Ascending aorta (tissue), 2 donors: ENCODE results near the gene LAMA4. TPM values are rescaled to one million over a fixed set of nuclear protein-coding genes. Genes with fewer than 3 reads are reported as not detected.

Experiments
- DNase-seq, 2 donors: peaks; one replicate each; pipeline ENCODE4 v3.0.0-alpha.2; 2019; ENCODE audit warnings: low spot score in 2 of 2
- H3K27ac ChIP-seq, 2 donors: fragments of 200-600 bp; sonication (generic); one replicate each; pipeline ENCODE4 v1.5.1; 2016 to 2017; ENCODE audit warnings: mild to moderate bottlenecking in 1 of 2
- H3K27me3 ChIP-seq: fragments of 200-600 bp; sonication (generic); one replicate; pipeline ENCODE4 v1.5.1; 2017
- H3K36me3 ChIP-seq, 2 donors: fragments of 200-600 bp; sonication (generic); one replicate each; pipeline ENCODE4 v1.5.1; 2016
- H3K4me1 ChIP-seq, 2 donors: fragments of 200-600 bp; sonication (generic); one replicate each; pipeline ENCODE4 v1.5.1; 2016 to 2017; ENCODE audit warnings: mild to moderate bottlenecking in 1 of 2
- H3K4me3 ChIP-seq, 2 donors: fragments of 200-600 bp; sonication (generic); one replicate each; pipeline ENCODE4 v1.5.1; 2016 to 2017; ENCODE audit warnings: mild to moderate bottlenecking in 1 of 2
- H3K9me3 ChIP-seq, 2 donors: fragments of 200-600 bp; sonication (generic); one replicate each; pipeline ENCODE4 v1.5.1; 2016
- intact Hi-C: fragments of 100-400 bp; cut with DNase I; formaldehyde crosslinking; loops from one replicate; pipeline ENCODE4 v1.15.1; 2023
- total RNA-seq: library from RNA; depleted of rRNA; stranded (reverse); fragments of >200 nt; gene quantifications from one replicate; pipeline ENCODE4 v1.1.0, GENCODE V29; 2016
- TF ChIP-seq, protein P1 (sequence below), 3 experiments: fragments of 200-600 bp in 2 of 3; fragments of 450-650 bp in 1 of 3; sonication (generic) in 2 of 3; IDR thresholded peaks; one replicate each; pipeline ENCODE4 v1.5.1; 2016 to 2019; ENCODE audit warnings: antibody characterized with exemption in 3 of 3, mild to moderate bottlenecking in 1 of 3, moderate library complexity in 1 of 3

The LAMA4 gene
- total RNA-seq, 1 donor from 2014 or later = 49.0 TPM

DNA sequence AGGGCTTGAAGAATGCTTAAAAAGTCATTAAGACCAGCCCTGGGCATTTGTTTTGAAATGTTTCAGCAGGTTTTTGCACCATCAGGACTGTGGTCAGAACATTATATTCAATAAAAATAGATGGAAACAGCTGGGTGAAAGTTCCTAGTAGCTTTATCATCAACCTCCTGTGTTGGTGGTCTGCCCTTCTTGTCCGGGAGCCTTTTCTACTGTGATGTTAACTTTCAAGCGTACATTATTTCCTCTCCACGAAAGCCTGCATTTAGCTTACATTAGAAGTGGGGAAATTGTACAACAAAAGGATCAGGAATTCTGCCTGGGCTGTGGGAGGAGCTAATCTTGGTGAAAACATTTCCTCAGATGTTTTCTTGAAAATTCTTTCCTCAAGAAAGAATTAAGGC, 71.1 kb downstream of the LAMA4 start:
- no peaks in the 10 kb centered on the region for H3K27me3 ChIP-seq
- no peak overlapping the region for H3K27ac ChIP-seq
- TF ChIP-seq, protein P1, sequence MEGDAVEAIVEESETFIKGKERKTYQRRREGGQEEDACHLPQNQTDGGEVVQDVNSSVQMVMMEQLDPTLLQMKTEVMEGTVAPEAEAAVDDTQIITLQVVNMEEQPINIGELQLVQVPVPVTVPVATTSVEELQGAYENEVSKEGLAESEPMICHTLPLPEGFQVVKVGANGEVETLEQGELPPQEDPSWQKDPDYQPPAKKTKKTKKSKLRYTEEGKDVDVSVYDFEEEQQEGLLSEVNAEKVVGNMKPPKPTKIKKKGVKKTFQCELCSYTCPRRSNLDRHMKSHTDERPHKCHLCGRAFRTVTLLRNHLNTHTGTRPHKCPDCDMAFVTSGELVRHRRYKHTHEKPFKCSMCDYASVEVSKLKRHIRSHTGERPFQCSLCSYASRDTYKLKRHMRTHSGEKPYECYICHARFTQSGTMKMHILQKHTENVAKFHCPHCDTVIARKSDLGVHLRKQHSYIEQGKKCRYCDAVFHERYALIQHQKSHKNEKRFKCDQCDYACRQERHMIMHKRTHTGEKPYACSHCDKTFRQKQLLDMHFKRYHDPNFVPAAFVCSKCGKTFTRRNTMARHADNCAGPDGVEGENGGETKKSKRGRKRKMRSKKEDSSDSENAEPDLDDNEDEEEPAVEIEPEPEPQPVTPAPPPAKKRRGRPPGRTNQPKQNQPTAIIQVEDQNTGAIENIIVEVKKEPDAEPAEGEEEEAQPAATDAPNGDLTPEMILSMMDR (IDR thresholded peaks at IDR 0.05) = no peak
- H3K9me3 ChIP-seq = no peaks in the 10 kb centered on the region
- no peaks in the 10 kb centered on the region for H3K36me3 ChIP-seq
- no peak overlapping the region for H3K4me3 ChIP-seq
- no peak for DNase-seq
- no peaks in the 10 kb centered on the region for H3K4me1 ChIP-seq
- intact Hi-C loops = loop anchor here (5.0 kb wide), 2 partner anchors 34 to 69 kb away; partner anchors contain the start of gene LAMA4

DNA sequence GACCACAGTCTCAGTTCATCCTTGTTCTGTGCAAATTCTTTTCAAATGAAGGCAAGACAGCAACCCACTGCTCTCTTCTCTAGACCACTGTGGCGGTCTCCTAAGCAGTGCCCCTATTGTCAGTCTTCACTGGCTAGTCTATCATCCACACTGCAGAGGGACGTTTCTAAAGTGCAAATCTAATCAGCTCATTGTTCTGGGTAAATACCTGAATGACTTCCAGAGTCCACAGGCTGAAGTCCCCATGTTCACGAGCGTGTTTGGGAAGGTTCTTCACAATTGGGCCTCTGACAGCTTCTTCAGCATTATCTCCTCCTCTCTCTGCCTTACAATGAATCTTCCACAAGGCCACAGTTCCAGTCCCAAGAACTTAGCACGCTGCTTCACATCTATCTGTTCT, 73.2 kb downstream of the LAMA4 start:
- Histone ChIP-seq H3K27ac (no peak overlapping the region), H3K4me3 (no peak overlapping the region), H3K36me3 (no peaks in the 10 kb centered on the region), H3K9me3 (no peaks in the 10 kb centered on the region), H3K27me3 (no peaks in the 10 kb centered on the region), H3K4me1 (no peaks in the 10 kb centered on the region)
- TF ChIP-seq, protein P1 (IDR thresholded peaks at IDR 0.05) = no peak
- DNase-seq = no peak
- intact Hi-C loops = loop anchor here (5.0 kb wide), 2 partner anchors 36 to 71 kb away; partner anchors contain the start of gene LAMA4

DNA sequence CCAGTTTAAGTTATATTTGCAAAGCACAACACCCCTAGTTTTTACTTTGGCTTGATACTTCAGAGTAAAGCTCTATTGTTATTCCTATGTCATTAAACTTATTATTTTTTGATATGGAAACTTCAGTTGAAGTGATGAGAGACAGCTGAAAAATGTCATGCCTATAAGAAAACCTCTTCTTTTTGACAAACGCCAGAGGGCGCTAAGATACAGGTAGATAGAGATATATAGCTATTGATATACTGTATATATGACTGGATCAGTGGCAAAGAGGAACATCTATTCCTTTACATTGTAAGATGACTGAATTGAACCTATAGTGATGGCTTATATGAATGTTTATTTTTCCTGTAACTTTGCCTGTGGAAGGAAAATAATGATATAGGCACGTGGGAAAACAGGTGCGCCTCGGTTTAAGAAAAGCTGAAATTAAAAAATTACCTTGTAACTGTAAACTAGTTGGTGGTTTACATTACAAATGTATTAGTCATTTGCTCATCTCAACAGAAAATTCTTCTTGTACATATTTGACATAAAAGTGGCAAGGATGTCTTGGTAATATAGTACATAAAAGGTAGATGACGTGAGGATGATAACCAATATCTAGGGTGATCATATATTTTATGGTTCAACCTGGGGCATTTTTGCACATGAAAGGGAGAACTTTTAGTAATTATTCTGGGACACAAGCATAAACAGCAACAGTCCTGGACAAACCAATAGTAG, 74.1 kb downstream of the LAMA4 start:
- intact Hi-C loops = loop anchor here (1.0 to 5.0 kb wide), 3 partner anchors 37 to 132 kb away; partner anchors contain the start of gene LAMA4
- no peaks in the 10 kb centered on the region for H3K9me3 ChIP-seq
- H3K27ac ChIP-seq = no peak overlapping the region
- H3K27me3 ChIP-seq = no peaks in the 10 kb centered on the region
- peaks cover 0 to 4% of the 10 kb centered on the region in 2 donors for H3K36me3 ChIP-seq
- no peak for DNase-seq
- no peak overlapping the region for H3K4me3 ChIP-seq
- TF ChIP-seq, protein P1 (IDR thresholded peaks at IDR 0.05) = peak; percentile 37 to 78 (median 66)
- no peaks in the 10 kb centered on the region for H3K4me1 ChIP-seq

DNA sequence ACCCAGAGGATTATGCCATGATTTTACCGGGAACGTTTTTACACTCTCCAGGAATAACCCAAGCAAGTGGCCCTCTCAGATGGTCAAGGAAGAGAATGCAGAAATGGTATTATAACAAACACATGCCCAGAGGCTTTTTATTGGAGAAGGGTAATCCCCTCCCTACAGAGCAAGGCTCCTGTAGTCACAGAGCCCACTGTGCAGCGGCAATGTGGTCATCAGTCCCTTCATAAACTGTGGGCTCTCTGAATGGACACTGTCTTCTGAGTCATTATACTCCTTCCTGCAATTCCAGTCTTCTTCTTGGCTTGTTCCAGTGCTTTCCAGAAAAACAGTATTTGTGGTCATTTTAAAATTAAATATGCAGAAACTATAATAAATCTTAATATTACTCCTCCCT, 74.7 kb downstream of the LAMA4 start:
- TF ChIP-seq, protein P1 (IDR thresholded peaks at IDR 0.05) = no peak
- DNase-seq = no peak
- no peaks in the 10 kb centered on the region for H3K27me3 ChIP-seq
- no peak overlapping the region for H3K4me3 ChIP-seq
- no peaks in the 10 kb centered on the region for H3K4me1 ChIP-seq
- no peak overlapping the region for H3K27ac ChIP-seq
- H3K36me3 ChIP-seq = peaks cover 0 to 6% of the 10 kb centered on the region in 2 donors
- intact Hi-C loops = loop anchor here (1.0 to 5.0 kb wide), 3 partner anchors 38 to 133 kb away; partner anchors contain the start of gene LAMA4
- no peaks in the 10 kb centered on the region for H3K9me3 ChIP-seq

DNA sequence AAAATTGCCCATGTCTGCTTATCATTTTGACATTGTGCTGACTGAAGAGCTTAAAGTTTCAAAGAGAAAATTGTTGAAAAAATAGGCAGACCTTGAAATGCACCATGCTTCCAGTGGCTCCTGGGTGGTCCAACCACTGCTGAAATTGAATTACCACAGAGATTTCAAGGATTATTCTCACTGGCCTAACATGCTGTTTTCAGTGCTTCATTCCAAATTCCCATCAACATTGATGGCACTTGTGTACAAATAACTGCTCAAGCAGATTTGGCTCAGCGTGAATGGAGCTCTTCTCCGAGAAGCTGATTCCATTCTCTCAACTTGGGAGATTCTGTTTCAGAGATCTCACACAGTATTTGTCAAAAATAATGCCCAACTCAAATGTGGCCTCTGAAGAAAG, 75.5 kb downstream of the LAMA4 start:
- intact Hi-C loops = no loop called here
- TF ChIP-seq, protein P1 (IDR thresholded peaks at IDR 0.05) = no peak
- H3K36me3 ChIP-seq = peaks cover 0 to 6% of the 10 kb centered on the region in 2 donors
- no peak for DNase-seq
- no peak overlapping the region for H3K4me3 ChIP-seq
- H3K9me3 ChIP-seq = no peaks in the 10 kb centered on the region
- no peaks in the 10 kb centered on the region for H3K27me3 ChIP-seq
- H3K4me1 ChIP-seq = no peaks in the 10 kb centered on the region
- no peak overlapping the region for H3K27ac ChIP-seq
